ENCODE measurements around the gene SAMD13.

DNA sequence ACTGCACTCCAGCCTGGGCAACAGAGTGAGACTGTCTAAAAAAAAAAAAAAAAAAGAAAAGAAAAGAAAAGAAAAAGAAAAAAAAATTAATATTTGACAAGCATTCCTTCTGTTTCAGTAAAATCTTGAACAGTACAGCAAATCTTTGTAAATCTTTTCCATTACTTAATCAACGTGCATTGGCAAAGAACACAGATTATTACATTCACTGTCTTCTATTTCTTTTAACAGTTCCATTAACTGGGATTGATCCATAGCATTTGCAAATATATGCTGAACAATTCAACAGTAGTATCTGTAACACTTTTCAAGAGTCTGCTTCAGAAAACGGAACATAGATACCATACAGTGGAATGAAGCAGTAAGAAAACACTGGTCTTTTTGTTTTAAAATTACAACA, 9.8 kb downstream of the SAMD13 start:
- TF ChIP-seq TAF1 (IDR thresholded peaks at IDR 0.05; ENCODE audit: low read depth, low read length), result no peak
- TF ChIP-seq POLR2A (IDR thresholded peaks at IDR 0.05; ENCODE audit: low read depth, low read length), result no peak
